GM18526 (cell line): ENCODE data around the gene KCNH5.

Source experiments
- POLR2A ChIP-seq: IDR thresholded peaks from 3 replicates; pipeline ENCODE4 v1.6.1; 2011; ENCODE audit not compliant: insufficient read length; ENCODE audit errors: extremely low read depth

Gene KCNH5

DNA sequence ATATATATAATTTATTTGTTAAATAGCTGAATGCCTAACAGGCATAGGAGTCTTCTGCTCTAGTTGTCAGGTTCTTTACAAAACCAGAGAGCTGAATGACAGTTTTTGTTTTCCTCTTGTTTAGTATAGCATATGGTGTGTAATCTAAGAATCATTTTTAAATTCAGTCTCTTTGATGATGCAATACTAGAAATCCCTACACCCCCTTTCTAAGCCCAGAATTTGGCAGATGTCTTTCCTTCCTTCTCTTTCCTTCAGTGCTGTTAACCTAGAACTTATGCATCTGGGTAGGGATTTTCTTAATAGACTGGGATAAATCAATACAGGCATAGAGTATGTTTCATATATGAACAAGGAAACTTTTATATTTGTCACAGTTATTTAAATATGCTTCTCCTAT, 198.1 kb downstream of the KCNH5 start:
- TF ChIP-seq POLR2A: no peak

DNA sequence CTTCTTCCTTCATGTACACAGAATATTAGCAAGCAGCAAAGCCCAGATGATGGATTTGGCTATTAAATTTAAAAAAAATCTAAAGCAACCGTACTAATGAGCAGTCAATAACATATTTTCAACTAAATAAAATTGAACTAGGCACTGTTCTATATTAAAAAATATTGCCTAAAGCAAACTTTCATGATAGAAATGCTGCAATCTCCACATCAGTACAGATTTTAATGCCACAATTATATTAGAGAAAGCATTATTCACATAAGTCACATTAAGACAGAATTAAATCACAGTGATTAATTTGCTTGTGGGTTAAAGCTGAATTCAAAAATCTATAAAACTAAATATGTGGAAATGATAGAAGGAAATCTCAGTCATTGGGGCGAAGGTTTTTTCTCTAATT, 200.7 kb downstream of the KCNH5 start:
- no peak for TF ChIP-seq POLR2A

DNA sequence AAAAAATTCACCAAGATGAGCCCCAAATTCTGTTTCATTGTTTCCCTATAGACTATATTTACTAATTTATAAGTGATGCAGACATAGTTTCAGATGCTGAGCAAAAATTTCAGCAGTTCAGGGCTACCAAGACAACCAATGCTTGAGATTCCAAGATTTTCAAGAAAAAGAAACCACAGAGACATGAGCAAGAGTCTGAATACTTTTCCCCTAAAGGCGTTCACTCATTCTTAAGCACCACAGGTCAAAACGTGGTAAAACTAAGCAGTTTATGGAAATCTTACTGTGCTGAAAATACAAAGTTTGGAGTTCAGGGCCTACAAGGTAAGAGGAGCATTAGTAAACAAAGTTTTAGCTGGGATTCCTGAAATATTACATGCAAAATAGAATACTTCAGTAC, 221.2 kb downstream of the KCNH5 start:
- TF ChIP-seq POLR2A: no peak

DNA sequence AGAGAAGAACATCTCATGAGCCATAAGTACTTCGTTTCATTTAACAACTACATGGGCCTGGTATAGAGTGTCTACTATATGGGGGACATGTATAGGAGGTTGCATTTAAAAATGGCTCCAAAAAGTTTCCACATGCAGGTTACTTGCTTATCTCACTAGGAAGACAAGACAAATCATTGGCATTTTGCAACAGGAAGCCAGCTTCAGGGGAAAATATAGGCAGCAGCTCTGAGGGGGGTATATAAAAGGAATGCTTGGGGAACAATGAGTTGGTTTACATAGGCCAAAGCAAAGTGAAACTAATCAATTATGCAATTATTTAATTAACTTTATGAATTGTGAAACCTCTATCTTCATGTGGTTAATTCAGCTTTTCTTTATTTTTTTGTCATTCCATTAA, 225.3 kb downstream of the KCNH5 start:
- no peak for TF ChIP-seq POLR2A

DNA sequence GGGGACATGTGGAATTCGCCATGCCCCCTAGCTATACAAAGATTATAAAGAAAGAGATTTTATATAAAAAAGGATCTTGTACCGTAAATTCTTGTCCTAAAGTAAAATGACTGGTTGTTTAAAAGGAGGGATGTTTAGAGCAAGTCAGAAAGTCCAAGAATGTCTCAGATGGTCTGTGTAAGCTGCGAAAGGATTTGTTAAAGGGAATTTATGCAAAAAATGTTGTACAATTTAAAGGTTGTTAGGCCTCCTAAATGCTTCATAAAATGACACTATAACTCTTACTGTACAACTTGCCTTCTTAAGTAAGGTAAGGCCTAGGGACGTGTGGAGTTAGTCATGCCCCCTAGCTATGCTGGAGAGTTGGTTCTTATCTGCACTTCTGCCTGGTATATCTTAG, 237.6 kb downstream of the KCNH5 start:
- TF ChIP-seq POLR2A: no peak

DNA sequence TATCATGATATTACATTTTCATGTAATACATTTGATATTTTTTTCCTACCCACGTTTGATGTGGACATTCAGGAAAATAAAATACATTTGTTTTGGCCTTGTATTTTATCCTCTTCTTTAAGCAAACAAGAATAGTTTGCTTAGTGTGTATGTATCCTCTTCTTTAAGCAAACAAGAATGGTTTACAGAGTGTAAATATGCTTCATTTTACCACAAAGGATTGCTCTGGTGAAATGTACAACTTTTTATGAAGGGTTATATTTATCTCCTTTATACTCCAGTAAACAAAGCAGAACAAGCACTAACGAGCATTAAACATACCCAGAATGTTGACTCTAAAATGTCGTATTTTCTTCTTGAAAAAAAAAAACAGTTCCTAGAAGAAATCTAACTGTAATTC, 244.7 kb downstream of the KCNH5 start:
- TF ChIP-seq POLR2A: no peak

DNA sequence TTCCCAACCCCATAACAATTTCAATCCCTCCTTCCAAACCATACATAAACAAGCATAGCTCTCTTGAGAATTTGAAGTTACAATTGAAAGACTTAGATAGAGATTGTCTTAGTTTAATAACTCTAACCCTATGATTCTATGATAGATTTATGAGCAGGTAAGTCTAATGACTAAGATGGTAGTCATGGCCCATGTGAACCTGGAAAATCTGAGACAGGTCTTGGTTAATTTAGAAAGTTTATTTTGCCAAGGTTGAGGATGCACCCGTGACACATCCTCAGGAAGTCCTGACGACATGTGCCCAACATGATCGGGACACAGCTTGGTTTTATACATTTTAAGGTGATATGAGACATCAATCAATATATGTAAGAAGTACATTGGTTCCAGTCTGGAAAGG, 248.8 kb downstream of the KCNH5 start:
- no peak for TF ChIP-seq POLR2A

DNA sequence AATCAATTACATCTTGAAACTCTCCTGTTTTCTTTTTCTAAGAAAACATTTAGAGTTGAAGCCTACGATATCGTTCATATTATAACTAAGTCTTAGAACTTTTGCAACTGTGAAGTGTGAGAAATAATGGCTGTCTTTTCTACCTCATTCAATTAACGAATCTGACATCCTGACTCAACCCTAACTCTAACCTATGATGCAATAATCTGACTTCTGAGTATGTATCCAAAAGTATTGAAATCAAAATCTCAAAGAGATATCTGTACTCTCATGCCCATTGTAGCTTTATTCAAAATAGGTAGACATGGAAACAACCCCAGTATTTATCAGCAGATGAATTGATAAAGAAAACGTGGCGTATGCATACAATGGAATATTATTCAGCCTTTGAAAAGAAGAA, 252.7 kb downstream of the KCNH5 start:
- TF ChIP-seq POLR2A: no peak

DNA sequence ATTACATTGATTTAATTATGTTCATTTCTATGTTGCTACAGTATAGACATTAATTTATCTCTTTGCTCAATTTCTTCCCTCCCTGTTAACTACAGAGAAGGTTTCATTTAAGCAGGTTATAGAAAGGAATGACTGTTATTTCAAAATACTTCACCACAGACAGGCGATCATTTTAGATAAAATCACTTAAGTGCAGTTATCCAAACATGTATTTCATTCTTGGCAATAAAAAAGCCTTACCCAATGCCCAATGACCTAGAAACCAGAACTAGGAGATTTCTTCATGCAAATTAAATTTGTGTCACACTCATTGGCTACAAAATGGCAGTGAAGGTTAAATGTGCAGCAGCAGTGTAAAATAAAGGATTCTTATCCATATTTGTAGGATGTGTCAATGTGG, 266.4 kb downstream of the KCNH5 start:
- TF ChIP-seq POLR2A: no peak

DNA sequence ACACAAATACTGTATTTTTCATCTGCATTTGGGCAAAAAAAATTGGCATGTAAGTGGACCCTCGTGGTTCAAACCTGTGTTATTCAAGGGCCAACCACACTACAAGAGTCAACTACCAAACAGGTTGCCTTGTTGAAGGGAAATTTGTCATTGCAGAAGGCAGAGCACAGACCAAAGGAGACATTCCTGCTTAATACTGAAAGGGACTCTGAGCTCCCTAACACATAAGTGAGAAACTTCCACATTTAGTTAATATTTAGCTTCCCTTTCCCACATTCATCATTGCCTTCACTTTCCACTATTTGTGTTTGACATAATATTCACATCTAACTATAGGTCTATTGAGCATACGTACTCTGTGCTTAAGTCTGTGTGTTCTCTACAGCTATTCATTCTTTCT, 266.9 kb downstream of the KCNH5 start:
- no peak for TF ChIP-seq POLR2A

DNA sequence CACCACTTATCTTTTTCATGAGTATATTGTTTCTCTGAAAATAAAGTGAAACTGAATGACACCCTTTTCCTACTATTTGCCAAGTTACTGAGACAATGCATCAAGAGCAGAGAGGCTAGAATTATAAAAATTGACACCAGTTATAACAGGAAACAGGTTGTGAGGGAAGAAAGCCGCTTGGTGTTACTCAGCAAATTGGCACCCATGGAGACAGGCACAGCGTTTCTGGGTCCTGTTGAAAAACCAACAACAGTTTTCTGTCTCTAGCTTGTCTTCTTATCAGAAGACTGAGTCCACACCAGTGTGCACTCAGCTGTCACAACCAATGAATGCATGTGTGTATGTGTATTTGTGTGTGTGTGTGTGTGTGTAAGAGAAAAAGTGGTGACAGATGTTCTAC, 267.7 kb downstream of the KCNH5 start:
- no peak for TF ChIP-seq POLR2A

DNA sequence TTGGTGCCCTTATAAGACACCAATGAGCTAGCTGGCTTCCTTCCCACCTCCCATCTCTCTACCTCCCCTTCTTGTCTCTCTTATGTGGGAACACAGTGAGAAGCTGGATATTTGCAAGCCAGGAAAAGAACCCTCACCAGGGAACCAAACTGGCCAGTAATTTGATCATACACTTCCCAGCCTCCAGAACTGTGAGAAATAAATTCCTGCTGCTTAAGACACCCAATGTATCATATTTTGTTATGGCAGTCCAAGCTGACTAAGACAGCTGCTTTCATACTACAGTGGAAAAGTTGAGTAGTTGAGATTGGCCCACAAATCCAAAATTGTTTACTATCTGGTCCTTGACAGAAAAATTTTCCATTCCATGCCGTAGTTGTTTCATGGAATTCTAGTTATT, 269.0 kb downstream of the KCNH5 start:
- TF ChIP-seq POLR2A: no peak

DNA sequence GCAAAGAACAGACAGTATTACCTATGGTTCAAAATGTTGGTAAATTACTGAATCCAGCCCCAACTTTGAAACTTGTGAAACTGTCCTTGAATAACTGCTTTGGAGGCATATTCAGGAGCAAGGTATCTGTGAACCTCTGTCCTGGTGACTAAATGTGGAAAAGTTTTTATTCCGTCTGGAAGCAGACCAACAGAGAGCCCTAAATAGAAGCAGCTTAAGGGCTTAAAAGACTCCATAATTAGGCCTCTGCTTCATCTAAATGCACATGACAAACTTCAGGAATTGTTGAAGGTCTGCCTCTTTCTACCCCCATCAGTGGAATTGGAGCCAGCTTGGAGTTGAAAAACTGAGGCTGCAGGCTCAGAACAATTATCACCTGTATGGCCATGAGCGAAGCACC, 276.5 kb downstream of the KCNH5 start:
- TF ChIP-seq POLR2A: no peak

DNA sequence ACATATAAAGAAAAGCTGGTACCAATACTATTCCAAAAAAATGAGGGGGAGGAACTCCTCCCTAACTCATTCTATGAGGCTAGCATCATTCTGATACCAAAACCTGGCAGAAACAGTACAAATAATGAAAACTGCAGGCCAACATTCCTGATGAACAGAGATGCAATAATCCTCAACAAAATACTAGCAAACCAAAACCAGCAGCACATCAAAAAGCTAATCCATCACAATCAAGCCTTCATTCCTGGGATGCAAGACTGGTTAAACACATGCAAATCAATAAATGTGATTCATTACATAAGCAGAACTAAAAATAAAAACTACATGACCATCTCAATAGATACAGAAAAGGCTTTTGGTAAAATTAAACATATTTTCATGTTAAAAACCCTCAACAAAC, 281.3 kb downstream of the KCNH5 start:
- no peak for TF ChIP-seq POLR2A

DNA sequence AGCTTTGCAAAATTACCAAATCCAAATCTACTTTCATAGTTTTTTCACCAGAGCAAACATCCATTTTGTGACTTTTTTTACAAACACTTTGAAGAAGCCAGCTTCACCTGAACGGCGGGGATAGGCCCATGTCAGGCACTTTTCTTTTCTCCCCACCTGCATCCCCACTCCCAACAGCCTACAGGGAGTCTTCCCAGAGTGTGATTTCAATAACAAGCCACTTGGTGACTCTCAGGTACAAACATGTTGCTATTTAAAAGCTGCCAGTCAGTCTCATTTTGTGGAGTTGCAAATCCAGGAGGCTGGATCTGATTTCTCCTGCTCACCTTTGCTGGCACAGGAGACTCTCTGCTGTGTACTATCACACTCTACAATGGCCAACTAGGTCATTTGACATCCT, 285.5 kb downstream of the KCNH5 start:
- TF ChIP-seq POLR2A: no peak

DNA sequence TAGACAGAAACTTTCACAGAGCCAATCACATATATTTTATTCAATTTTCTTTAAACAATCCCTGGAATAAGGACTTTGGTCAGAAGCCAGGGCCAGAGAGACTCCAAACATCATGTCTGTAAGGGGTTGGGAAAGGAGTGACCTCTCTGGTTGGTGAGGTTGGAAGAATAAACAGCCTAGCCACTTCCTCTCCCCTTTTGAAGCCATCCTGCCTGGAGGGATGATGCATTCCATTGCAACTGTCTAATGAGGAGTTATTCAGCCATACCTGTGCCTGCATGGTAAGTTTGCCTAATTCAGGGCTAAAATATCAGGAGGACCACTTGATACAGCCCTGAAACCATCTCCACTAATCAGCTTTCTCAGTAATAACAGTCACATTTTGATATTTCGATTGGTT, 299.8 kb downstream of the KCNH5 start:
- TF ChIP-seq POLR2A: no peak

DNA sequence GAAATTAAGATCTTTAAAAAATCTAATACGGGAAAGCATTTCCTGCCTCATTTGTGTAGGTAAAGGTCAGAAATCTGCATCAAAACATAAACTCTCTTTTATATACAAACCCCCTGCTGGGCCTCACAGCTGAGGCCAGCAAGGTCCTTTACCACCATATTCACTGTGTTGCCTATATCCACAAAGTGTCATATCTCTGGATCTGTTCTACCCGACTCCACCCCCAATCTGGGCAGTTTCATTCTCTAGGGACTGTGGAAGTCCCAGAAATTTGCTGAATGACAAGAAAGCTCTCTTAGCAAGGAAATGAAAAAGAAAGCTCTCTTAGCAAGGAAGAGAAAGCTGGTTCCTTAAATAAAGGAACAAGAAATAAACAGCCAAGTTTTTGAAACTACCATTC, 301.7 kb downstream of the KCNH5 start:
- TF ChIP-seq POLR2A: no peak

DNA sequence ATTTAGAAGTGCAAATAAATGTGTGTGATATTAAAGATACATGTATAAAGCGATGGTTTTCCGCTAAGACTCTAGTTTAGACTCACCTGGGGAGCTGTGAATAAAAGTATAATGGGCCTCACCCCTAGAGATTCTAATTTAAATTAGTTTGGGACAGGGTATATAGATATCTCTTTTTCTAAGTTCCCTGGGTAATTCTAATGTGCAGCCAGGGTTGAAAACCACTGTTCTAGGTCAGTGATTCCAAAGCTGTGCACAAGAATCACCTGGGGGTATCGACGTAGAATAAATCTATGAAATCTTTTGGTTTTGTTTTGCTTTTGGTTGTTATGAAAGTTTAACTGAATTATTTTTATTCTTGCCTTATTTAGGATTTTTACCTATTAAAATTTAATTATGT, 302.1 kb downstream of the KCNH5 start:
- no peak for TF ChIP-seq POLR2A
